Neural progenitor cell (in vitro differentiated cells): ENCODE measurements around the gene LRP1B. TPM values are rescaled to one million over a fixed set of nuclear protein-coding genes. Genes with fewer than 3 reads are reported as not detected.

Experiments
- DNase-seq: peaks from one replicate; pipeline ENCODE4 v3.0.0-alpha.2; 2016; ENCODE audit warnings: low spot score
- H2AFZ ChIP-seq: fragments of 200-600 bp; sonication (generic); replicated peaks from 2 replicates; pipeline ENCODE4 v1.6.1; 2016; ENCODE audit warnings: antibody characterized with exemption
- H3F3A ChIP-seq: fragments of 200-600 bp; sonication (generic); 2 replicates; pipeline ENCODE4 v1.6.1; 2016; ENCODE audit warnings: antibody characterized with exemption, low read depth
- H3K27ac ChIP-seq: fragments of 200-600 bp; sonication (generic); 2 replicates; pipeline ENCODE4 v1.5.1; 2016; ENCODE audit warnings: mild to moderate bottlenecking
- H3K27me3 ChIP-seq: fragments of 200-600 bp; sonication (generic); 2 replicates; pipeline ENCODE4 v1.6.1; 2016; ENCODE audit warnings: mild to moderate bottlenecking, moderate library complexity
- H3K36me3 ChIP-seq: fragments of 200-600 bp; sonication (generic); 2 replicates; pipeline ENCODE4 v1.5.1; 2016
- H3K4me1 ChIP-seq: fragments of 200-600 bp; sonication (generic); 2 replicates; pipeline ENCODE4 v1.6.1; 2016; ENCODE audit warnings: mixed run types
- H3K4me2 ChIP-seq: fragments of 200-600 bp; sonication (generic); 2 replicates; pipeline ENCODE4 v1.6.1; 2016
- H3K4me3 ChIP-seq: fragments of 200-600 bp; sonication (generic); 2 replicates; pipeline ENCODE4 v1.5.1; 2016
- H3K79me2 ChIP-seq: fragments of 200-600 bp; sonication (generic); 2 replicates; pipeline ENCODE4 v1.6.1; 2016; ENCODE audit warnings: low read depth
- H3K9ac ChIP-seq: fragments of 200-600 bp; sonication (generic); 2 replicates; pipeline ENCODE4 v1.6.1; 2016
- H3K9me3 ChIP-seq: fragments of 200-600 bp; sonication (generic); 2 replicates; pipeline ENCODE4 v1.5.1; 2016; ENCODE audit warnings: low read depth
- H4K20me1 ChIP-seq: fragments of 200-600 bp; sonication (generic); 2 replicates; pipeline ENCODE4 v1.6.1; 2016; ENCODE audit warnings: low read depth
- H3K27ac Mint-ChIP-seq: 3 replicates; pipeline ENCODE4 v1.8.0; 2021; ENCODE audit warnings: mixed read lengths
- H3K27me3 Mint-ChIP-seq: 2 replicates; pipeline ENCODE4 v1.8.0; 2022; ENCODE audit warnings: low read depth, mild to moderate bottlenecking, inconsistent platforms, moderate library complexity, mixed read lengths; ENCODE audit not compliant: insufficient read depth
- H3K36me3 Mint-ChIP-seq: 3 replicates; pipeline ENCODE4 v1.8.0; 2021; ENCODE audit warnings: mixed read lengths
- H3K4me1 Mint-ChIP-seq: 3 replicates; pipeline ENCODE4 v1.8.0; 2021; ENCODE audit warnings: mixed read lengths
- H3K4me3 Mint-ChIP-seq: 3 replicates; pipeline ENCODE4 v1.8.0; 2021; ENCODE audit warnings: mild to moderate bottlenecking, moderate library complexity, mixed read lengths
- H3K9me3 Mint-ChIP-seq: 3 replicates; pipeline ENCODE4 v1.8.0; 2020; ENCODE audit warnings: mixed read lengths
- CTCF ChIP-seq: fragments of 200-600 bp; sonication (generic); IDR thresholded peaks from 2 replicates; pipeline ENCODE4 v1.5.1; 2017; ENCODE audit warnings: antibody characterized with exemption, mild to moderate bottlenecking
- EZH2 ChIP-seq: fragments of 200-600 bp; sonication (generic); IDR thresholded peaks from 2 replicates; pipeline ENCODE4 v1.6.1; 2017; ENCODE audit warnings: antibody characterized with exemption, mild to moderate bottlenecking, moderate library complexity
- EZH2phosphoT487 ChIP-seq: fragments of 200-600 bp; sonication (generic); IDR thresholded peaks from 2 replicates; pipeline ENCODE4 v1.6.1; 2017; ENCODE audit warnings: antibody characterized with exemption
- total RNA-seq: library from RNA; depleted of rRNA; stranded (reverse); fragments of >200 nt; gene quantifications from 2 replicates; pipeline ENCODE4 v1.2.3, GENCODE V29; 2015; ENCODE audit warnings: low replicate concordance

Gene LRP1B
- total RNA-seq, 1 donor from 2014 or later: not detected

DNA sequence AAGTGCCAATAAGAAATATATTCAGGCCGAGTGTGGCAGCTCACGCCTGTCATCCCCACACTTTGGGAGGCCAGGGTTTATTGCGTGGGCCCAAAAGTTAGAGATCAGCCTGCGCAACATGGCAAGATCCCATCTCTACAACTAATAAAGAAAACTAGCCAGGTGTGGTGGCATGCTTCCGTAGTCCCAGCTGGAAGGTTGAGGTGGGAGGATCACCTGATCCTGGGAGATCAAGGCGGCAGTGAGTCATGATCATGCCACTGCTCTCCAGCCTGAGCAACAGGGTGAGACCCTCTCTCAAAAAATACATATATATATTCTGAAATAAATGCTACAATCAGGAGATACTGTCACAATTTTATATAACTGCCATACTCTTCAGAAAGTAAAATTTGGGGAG lies 1745.9 kb downstream of the LRP1B start:
- H3K4me1 Mint-ChIP-seq: no peaks in the 10 kb centered on the region
- H4K20me1 ChIP-seq: no peaks in the 10 kb centered on the region
- H3K4me2 ChIP-seq: no peak overlapping the region
- H3K4me3 ChIP-seq: no peak overlapping the region
- H3F3A ChIP-seq: no peaks in the 10 kb centered on the region
- no peaks in the 10 kb centered on the region for H3K36me3 Mint-ChIP-seq
- H3K27me3 Mint-ChIP-seq: no peaks in the 10 kb centered on the region
- no peak overlapping the region for H3K4me3 Mint-ChIP-seq
- no peaks in the 10 kb centered on the region for H3K4me1 ChIP-seq
- DNase-seq: no peak
- no peaks in the 10 kb centered on the region for H3K27me3 ChIP-seq
- H3K9ac ChIP-seq: no peak overlapping the region
- no peak overlapping the region for H2AFZ ChIP-seq
- H3K27ac ChIP-seq: no peak overlapping the region
- no peaks in the 10 kb centered on the region for H3K9me3 ChIP-seq
- no peaks in the 10 kb centered on the region for H3K9me3 Mint-ChIP-seq
- no peaks in the 10 kb centered on the region for H3K36me3 ChIP-seq
- no peak for TF ChIP-seq CTCF
- TF ChIP-seq EZH2phosphoT487: no peak
- no peak for TF ChIP-seq EZH2
- H3K79me2 ChIP-seq: no peaks in the 10 kb centered on the region
- H3K27ac Mint-ChIP-seq: no peak overlapping the region

GRCh38 chr2:140383781-140384180 lies 1747.0 kb downstream of the LRP1B start:
- Histone ChIP-seq H3K9ac (no peak overlapping the region), H3K79me2 (no peaks in the 10 kb centered on the region), H3K9me3 (no peaks in the 10 kb centered on the region), H3K4me3 (no peak overlapping the region), H3K4me1 (no peaks in the 10 kb centered on the region), H3K36me3 (no peaks in the 10 kb centered on the region), H2AFZ (no peak overlapping the region), H3F3A (no peaks in the 10 kb centered on the region), H3K4me2 (no peak overlapping the region), H4K20me1 (no peaks in the 10 kb centered on the region), H3K27ac (no peak overlapping the region), H3K27me3 (no peaks in the 10 kb centered on the region)
- Mint-ChIP-seq H3K9me3 (no peaks in the 10 kb centered on the region), H3K4me1 (no peaks in the 10 kb centered on the region), H3K27me3 (no peaks in the 10 kb centered on the region), H3K27ac (no peak overlapping the region), H3K36me3 (no peaks in the 10 kb centered on the region), H3K4me3 (no peak overlapping the region)
- TF ChIP-seq EZH2phosphoT487 (no peak), CTCF (no peak), EZH2 (no peak)
- DNase-seq: no peak

- Histone ChIP-seq H3K9ac (no peak overlapping the region), H3F3A (no peaks in the 10 kb centered on the region), H3K36me3 (no peaks in the 10 kb centered on the region), H3K9me3 (no peaks in the 10 kb centered on the region), H3K27me3 (no peaks in the 10 kb centered on the region), H3K4me1 (no peaks in the 10 kb centered on the region), H4K20me1 (no peaks in the 10 kb centered on the region), H3K79me2 (no peaks in the 10 kb centered on the region), H2AFZ (no peak overlapping the region), H3K27ac (no peak overlapping the region), H3K4me2 (no peak overlapping the region), H3K4me3 (no peak overlapping the region)
- Mint-ChIP-seq H3K27me3 (no peaks in the 10 kb centered on the region), H3K4me1 (peaks cover 3% of the 10 kb centered on the region), H3K27ac (peak overlapping the region; percentile 13), H3K36me3 (no peaks in the 10 kb centered on the region), H3K4me3 (no peak overlapping the region), H3K9me3 (no peaks in the 10 kb centered on the region)
- DNase-seq: no peak
- TF ChIP-seq EZH2phosphoT487: no peak
- TF ChIP-seq EZH2: no peak
- TF ChIP-seq CTCF: no peak
Observed at GRCh38 chr2:140376686-140377085, 1754.1 kb downstream of the LRP1B start.

GRCh38 chr2:140363131-140363530 lies 1767.7 kb downstream of the LRP1B start:
- no peaks in the 10 kb centered on the region for H3K27me3 ChIP-seq
- Mint-ChIP-seq H3K36me3 (no peaks in the 10 kb centered on the region), H3K4me1 (no peaks in the 10 kb centered on the region), H3K27ac (no peak overlapping the region), H3K9me3 (no peaks in the 10 kb centered on the region), H3K27me3 (no peaks in the 10 kb centered on the region), H3K4me3 (no peak overlapping the region)
- H3K27ac ChIP-seq: no peak overlapping the region
- H3K4me2 ChIP-seq: no peak overlapping the region
- no peaks in the 10 kb centered on the region for H3F3A ChIP-seq
- no peak overlapping the region for H3K4me3 ChIP-seq
- H3K9ac ChIP-seq: no peak overlapping the region
- H4K20me1 ChIP-seq: no peaks in the 10 kb centered on the region
- H3K4me1 ChIP-seq: no peaks in the 10 kb centered on the region
- no peak overlapping the region for H2AFZ ChIP-seq
- TF ChIP-seq CTCF (no peak), EZH2phosphoT487 (no peak), EZH2 (no peak)
- no peaks in the 10 kb centered on the region for H3K79me2 ChIP-seq
- DNase-seq: no peak
- no peaks in the 10 kb centered on the region for H3K36me3 ChIP-seq
- no peaks in the 10 kb centered on the region for H3K9me3 ChIP-seq
